PC-9 (cell line): ENCODE measurements around the gene MT2A. TPM values are rescaled to one million over a fixed set of nuclear protein-coding genes. Genes with fewer than 3 reads are reported as not detected.

Experiments
- BruUV-seq: library from RNA; stranded (reverse); fragments of 400-500 nt; replicated peaks from 2 replicates; lab custom pipeline; 2021; lab: Mats Ljungman, UMichigan
- CTCF ChIA-PET: fragments of 300-600 bp; sonication (Branson Sonifier 250); formaldehyde crosslinking; loops from one replicate; lab custom pipeline; 2022; ENCODE audit warnings: antibody characterized with exemption; lab: Charles Lee
- POLR2A ChIA-PET: fragments of 300-600 bp; sonication (Branson Sonifier 250); formaldehyde crosslinking; loops from one replicate; lab custom pipeline; 2022; ENCODE audit warnings: antibody characterized with exemption; ENCODE audit not compliant: unreplicated experiment; lab: Charles Lee
- DNase-seq, 2 experiments: peaks; one replicate each; pipeline versions ENCODE4 v3.0.0 to v3.0.0-alpha.2; 2015 to 2022; ENCODE audit warnings: mixed read lengths in 1 of 2
- H2AFZ ChIP-seq: fragments of 200-600 bp; sonication (generic); 2 replicates; pipeline ENCODE4 v1.8.1; 2017; ENCODE audit warnings: antibody characterized with exemption
- H3F3A ChIP-seq: fragments of 200-600 bp; sonication (generic); 2 replicates; pipeline ENCODE4 v1.8.1; 2017; ENCODE audit warnings: antibody characterized with exemption, mild to moderate bottlenecking, low read depth; ENCODE audit not compliant: insufficient read depth
- H3K27ac ChIP-seq: fragments of 200-600 bp; sonication (generic); 2 replicates; pipeline ENCODE4 v1.6.1; 2016; ENCODE audit warnings: mixed run types
- H3K27me3 ChIP-seq: fragments of 200-600 bp; sonication (generic); 2 replicates; pipeline ENCODE4 v1.6.1; 2016; ENCODE audit warnings: low read depth, mixed run types; ENCODE audit not compliant: insufficient read depth
- H3K36me3 ChIP-seq: fragments of 200-600 bp; sonication (generic); 2 replicates; pipeline ENCODE4 v1.6.1; 2016; ENCODE audit warnings: low read depth, mixed run types
- H3K4me1 ChIP-seq: fragments of 200-600 bp; sonication (generic); replicated peaks from 2 replicates; pipeline ENCODE4 v1.6.1; 2016; ENCODE audit warnings: mixed run types; ENCODE audit not compliant: insufficient read depth
- H3K4me2 ChIP-seq: fragments of 200-600 bp; sonication (generic); 2 replicates; pipeline ENCODE4 v1.6.1; 2017; ENCODE audit warnings: mixed run types
- H3K4me3 ChIP-seq: fragments of 200-600 bp; sonication (generic); 2 replicates; pipeline ENCODE4 v1.6.1; 2016; ENCODE audit warnings: mixed run types
- H3K79me2 ChIP-seq: fragments of 200-600 bp; sonication (generic); 2 replicates; pipeline ENCODE4 v1.6.1; 2017; ENCODE audit warnings: low read depth, mixed run types
- H3K9me2 ChIP-seq: fragments of 200-600 bp; sonication (generic); 2 replicates; pipeline ENCODE4 v1.8.1; 2017; ENCODE audit warnings: mild to moderate bottlenecking; ENCODE audit not compliant: insufficient read depth
- H3K9me3 ChIP-seq: fragments of 200-600 bp; sonication (generic); 2 replicates; pipeline ENCODE4 v1.8.1; 2016; ENCODE audit warnings: low read depth; ENCODE audit not compliant: insufficient read depth
- H4K20me1 ChIP-seq: fragments of 200-600 bp; sonication (generic); 2 replicates; pipeline ENCODE4 v1.8.1; 2017; ENCODE audit not compliant: insufficient read depth
- CTCF ChIP-seq: fragments of 200-600 bp; sonication (generic); conservative IDR thresholded peaks from 2 replicates; pipeline ENCODE4 v1.6.1; 2017; ENCODE audit warnings: mixed run types, antibody characterized with exemption, mild to moderate bottlenecking, moderate library complexity
- EZH2 ChIP-seq: fragments of 200-600 bp; sonication (generic); IDR thresholded peaks from 2 replicates; pipeline ENCODE4 v1.8.0; 2017; ENCODE audit warnings: antibody characterized with exemption, low read depth
- intact Hi-C: fragments of 100-400 bp; cut with micrococcal nuclease; formaldehyde crosslinking; loops from one replicate; pipeline ENCODE4 v1.10.0; 2022; ENCODE audit not compliant: unreplicated experiment
- total RNA-seq: library from RNA; stranded (reverse); gene quantifications from 2 replicates; pipeline ENCODE4 v1.2.3, GENCODE V29; 2021

Gene MT2A
- total RNA-seq, 1 experiment from 2014 or later: 203 TPM

- TF ChIP-seq CTCF (no peak), EZH2 (no peak)
- no peaks in the 10 kb centered on the region for H3K9me2 ChIP-seq
- peak overlapping the region; percentile 90; the same call in 1 of the 2 replicates for H3K4me3 ChIP-seq
- peaks cover 72% of the 10 kb centered on the region for H3K4me1 ChIP-seq
- H3K9me3 ChIP-seq: no peaks in the 10 kb centered on the region
- H4K20me1 ChIP-seq: no peaks in the 10 kb centered on the region
- no peaks in the 10 kb centered on the region for H3K27me3 ChIP-seq
- POLR2A ChIA-PET: interaction anchor here (0.6 kb wide), 5 partner anchors 51 to 1137 kb away, joined by 3 to 9 read pairs (median 6); no protein-coding TSS in a partner anchor
- CTCF ChIA-PET: interaction anchor here (1.0 to 1.6 kb wide), 3 partner anchors 30 to 95 kb away, joined by 3 to 5 read pairs (median 4); no protein-coding TSS in a partner anchor
- intact Hi-C loops: loop anchor here (1.0 to 10.0 kb wide), 7 partner anchors 20 to 1134 kb away; partner anchors contain the start of gene MT1X
- peak overlapping the region; percentile 90 for H3K4me2 ChIP-seq
- peaks cover 62% of the 10 kb centered on the region for H3F3A ChIP-seq
- DNase-seq: peak in 1 of 2 experiments; percentile 92
- H2AFZ ChIP-seq: peak overlapping the region; percentile 18; the same call in 1 of the 2 replicates
- H3K36me3 ChIP-seq: no peaks in the 10 kb centered on the region
- no peaks in the 10 kb centered on the region; the same call in 1 of the 2 replicates for H3K79me2 ChIP-seq
- H3K27ac ChIP-seq: peak overlapping the region; percentile 95
- no TSS peak for BruUV-seq
Measured at GRCh38 chr16:56606476-56607108, 1.8 kb upstream of the MT2A start.

GRCh38 chr16:56607109-56607618 lies 1.2 kb upstream of the MT2A start:
- peak overlapping the region; percentile 95 for H3K27ac ChIP-seq
- H2AFZ ChIP-seq: peak overlapping the region; percentile 18; the same call in 1 of the 2 replicates
- no peaks in the 10 kb centered on the region for H3K9me3 ChIP-seq
- no peaks in the 10 kb centered on the region for H3K27me3 ChIP-seq
- intact Hi-C loops: loop anchor here (2.0 to 10.0 kb wide), 6 partner anchors 20 to 1135 kb away; partner anchors contain the start of gene MT1X
- TF ChIP-seq EZH2 (no peak), CTCF (no peak)
- peak; percentile 70 to 95 for DNase-seq
- BruUV-seq: no TSS peak
- H4K20me1 ChIP-seq: no peaks in the 10 kb centered on the region
- ChIA-PET CTCF (interaction anchor here (1.1 to 1.6 kb wide), 2 partner anchors 36 to 95 kb away, joined by 3 to 5 read pairs; no protein-coding TSS in a partner anchor), POLR2A (interaction anchor here (0.6 kb wide), 3 partner anchors 50 to 1138 kb away, joined by 3 to 9 read pairs (median 3); no protein-coding TSS in a partner anchor)
- no peaks in the 10 kb centered on the region for H3K36me3 ChIP-seq
- peaks cover 77% of the 10 kb centered on the region for H3K4me1 ChIP-seq
- H3K4me3 ChIP-seq: peak overlapping the region; percentile 90; the same call in 1 of the 2 replicates
- peak overlapping the region; percentile 90 for H3K4me2 ChIP-seq
- no peaks in the 10 kb centered on the region; the same call in 1 of the 2 replicates for H3K79me2 ChIP-seq
- H3K9me2 ChIP-seq: no peaks in the 10 kb centered on the region
- peaks cover 62% of the 10 kb centered on the region for H3F3A ChIP-seq

GRCh38 chr16:56607675-56608042 lies 725 bp upstream of the MT2A start:
- TSS peak; percentile 64 for BruUV-seq
- CTCF ChIA-PET: no interaction called here
- POLR2A ChIA-PET: no interaction called here

More at GRCh38 chr16:56607675-56608042, 725 bp upstream of the MT2A start:
- Histone ChIP-seq H3K4me2 (peak overlapping the region; percentile 90), H3K4me1 (peaks cover 82% of the 10 kb centered on the region), H3K27ac (peak overlapping the region; percentile 95), H3F3A (peaks cover 62% of the 10 kb centered on the region), H3K27me3 (no peaks in the 10 kb centered on the region), H3K9me2 (no peaks in the 10 kb centered on the region), H3K36me3 (no peaks in the 10 kb centered on the region), H3K9me3 (no peaks in the 10 kb centered on the region), H3K79me2 (no peaks in the 10 kb centered on the region; the same call in 1 of the 2 replicates), H2AFZ (no peak overlapping the region), H4K20me1 (no peaks in the 10 kb centered on the region), H3K4me3 (peak overlapping the region; percentile 90)
- TF ChIP-seq CTCF (no peak), EZH2 (no peak)
- DNase-seq: no peak
- intact Hi-C loops: loop anchor here (1.0 to 10.0 kb wide), 7 partner anchors 19 to 1135 kb away; partner anchors contain the start of gene MT1X
